Endodermal cell (in vitro differentiated cells): ENCODE data around the gene BNC2. TPM values are rescaled to one million over a fixed set of nuclear protein-coding genes. Genes with fewer than 3 reads are reported as not detected.
A peak's percentile ranks its signal among the peaks of the same experiment; 100 is the strongest.
"Not testable (repeated sequence)": the region's sequence is repeated elsewhere in the genome, so short reads cannot be mapped to it uniquely, and the experiment has no call there.

Experiments
- DNase-seq: peaks from one replicate; pipeline ENCODE4 v3.0.0-alpha.2; 2017
- H3K27ac ChIP-seq: 2 replicates; pipeline ENCODE4 v1.5.1; 2013; ENCODE audit warnings: mild to moderate bottlenecking, low read depth, low read length, moderate library complexity
- H3K27me3 ChIP-seq: 2 replicates; pipeline ENCODE4 v1.6.1; 2013; ENCODE audit warnings: mild to moderate bottlenecking, low read length, moderate library complexity; ENCODE audit not compliant: insufficient read depth, control insufficient read depth, poor library complexity, severe bottlenecking
- H3K36me3 ChIP-seq: 2 replicates; pipeline ENCODE4 v1.7.0; 2013; ENCODE audit warnings: mild to moderate bottlenecking, low read length, moderate library complexity; ENCODE audit not compliant: control insufficient read depth, insufficient read depth
- H3K4me1 ChIP-seq: one replicate; pipeline ENCODE4 v1.7.0; 2013; ENCODE audit warnings: low read length; ENCODE audit not compliant: control insufficient read depth, insufficient read depth
- H3K4me3 ChIP-seq: 2 replicates; pipeline ENCODE4 v1.5.1; 2013; ENCODE audit warnings: mild to moderate bottlenecking, low read length, moderate library complexity
- H3K9ac ChIP-seq: 2 replicates; pipeline ENCODE4 v1.6.1; 2013; ENCODE audit warnings: mild to moderate bottlenecking, low read length, moderate library complexity; ENCODE audit not compliant: poor library complexity, severe bottlenecking; ENCODE audit errors: extremely low read depth
- H3K9me3 ChIP-seq: 2 replicates; pipeline ENCODE4 v1.6.1; 2013; ENCODE audit warnings: mild to moderate bottlenecking, low read length, moderate library complexity; ENCODE audit not compliant: control insufficient read depth
- H3K27ac Mint-ChIP-seq: 2 replicates; pipeline ENCODE4 v1.8.0; 2020; ENCODE audit warnings: mixed read lengths
- H3K27me3 Mint-ChIP-seq: 2 replicates; pipeline ENCODE4 v1.8.0; 2021; ENCODE audit warnings: mild to moderate bottlenecking, mixed read lengths; ENCODE audit not compliant: insufficient read depth
- H3K36me3 Mint-ChIP-seq: 2 replicates; pipeline ENCODE4 v1.8.0; 2020; ENCODE audit warnings: low read depth, mixed read lengths
- H3K4me1 Mint-ChIP-seq: 2 replicates; pipeline ENCODE4 v1.8.0; 2020; ENCODE audit warnings: mixed read lengths
- H3K4me3 Mint-ChIP-seq: 2 replicates; pipeline ENCODE4 v1.8.0; 2020; ENCODE audit warnings: mild to moderate bottlenecking, moderate library complexity, mixed read lengths
- H3K9me3 Mint-ChIP-seq: 2 replicates; pipeline ENCODE4 v1.8.0; 2020; ENCODE audit warnings: mild to moderate bottlenecking, mixed read lengths
- WGBS, 2 experiments: methylation state at CpG; one replicate each; pipeline versions ENCODE4 v1.1.5 to v1.1.7; 2013; ENCODE audit warnings: missing lambda C conversion rate in 2 of 2, mixed read lengths in 1 of 2; ENCODE audit not compliant: insufficient coverage in 1 of 2, insufficient read length in 1 of 2; 5-methylcytosine and 5-hydroxymethylcytosine counted together
- total RNA-seq, 2 donors: library from RNA; stranded (reverse); fragmentation: NEBNext Ultra II Directional in 1 of 2; extraction: Animal tissue kit (Norgen Biotek cat#: 25700) in 1 of 2; gene quantifications; 2 replicates in 1 of 2; 3 replicates in 1 of 2; pipeline ENCODE4 v1.2.1, GENCODE V29; 2021
- TF ChIP-seq, protein P1 (sequence below): fragments of 200-600 bp; sonication (generic); conservative IDR thresholded peaks from 2 replicates; pipeline ENCODE4 v1.5.0; 2021; ENCODE audit warnings: antibody characterized with exemption, mild to moderate bottlenecking

BNC2 gene
- total RNA-seq, 2 donors from 2014 or later: 3.0 to 10.5 TPM

DNA sequence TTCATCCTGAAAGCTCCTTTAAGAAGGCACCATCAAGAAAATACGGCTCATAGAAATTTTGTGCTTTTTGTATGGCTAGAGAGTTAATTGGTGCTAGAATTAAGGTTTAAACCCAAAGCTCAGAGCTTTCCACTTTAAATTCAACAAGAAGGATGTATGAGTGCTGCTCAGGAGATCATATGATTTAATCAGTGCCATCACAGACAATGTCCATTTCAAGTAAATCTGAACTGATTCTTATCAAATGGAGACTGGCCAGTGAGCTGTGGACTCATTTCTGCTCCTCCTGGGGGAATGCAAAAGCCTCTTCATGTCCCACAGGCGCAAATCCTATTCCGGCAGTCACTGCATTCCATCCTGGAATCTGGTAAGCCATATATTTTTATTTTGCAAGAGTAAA, 327.2 kb downstream of the BNC2 start:
- Histone ChIP-seq H3K36me3 (no peaks in the 10 kb centered on the region), H3K9me3 (no peaks in the 10 kb centered on the region), H3K9ac (no peak overlapping the region), H3K4me3 (no peak overlapping the region), H3K27ac (no peak overlapping the region), H3K4me1 (no peaks in the 10 kb centered on the region), H3K27me3 (no peaks in the 10 kb centered on the region)
- no peaks in the 10 kb centered on the region for H3K27me3 Mint-ChIP-seq
- H3K27ac Mint-ChIP-seq: no peak overlapping the region
- 94 to 100% methylated on average over 3 of the region's 3 CpGs for WGBS, 2 experiments
- TF ChIP-seq, protein P1, sequence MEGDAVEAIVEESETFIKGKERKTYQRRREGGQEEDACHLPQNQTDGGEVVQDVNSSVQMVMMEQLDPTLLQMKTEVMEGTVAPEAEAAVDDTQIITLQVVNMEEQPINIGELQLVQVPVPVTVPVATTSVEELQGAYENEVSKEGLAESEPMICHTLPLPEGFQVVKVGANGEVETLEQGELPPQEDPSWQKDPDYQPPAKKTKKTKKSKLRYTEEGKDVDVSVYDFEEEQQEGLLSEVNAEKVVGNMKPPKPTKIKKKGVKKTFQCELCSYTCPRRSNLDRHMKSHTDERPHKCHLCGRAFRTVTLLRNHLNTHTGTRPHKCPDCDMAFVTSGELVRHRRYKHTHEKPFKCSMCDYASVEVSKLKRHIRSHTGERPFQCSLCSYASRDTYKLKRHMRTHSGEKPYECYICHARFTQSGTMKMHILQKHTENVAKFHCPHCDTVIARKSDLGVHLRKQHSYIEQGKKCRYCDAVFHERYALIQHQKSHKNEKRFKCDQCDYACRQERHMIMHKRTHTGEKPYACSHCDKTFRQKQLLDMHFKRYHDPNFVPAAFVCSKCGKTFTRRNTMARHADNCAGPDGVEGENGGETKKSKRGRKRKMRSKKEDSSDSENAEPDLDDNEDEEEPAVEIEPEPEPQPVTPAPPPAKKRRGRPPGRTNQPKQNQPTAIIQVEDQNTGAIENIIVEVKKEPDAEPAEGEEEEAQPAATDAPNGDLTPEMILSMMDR: no peak
- H3K9me3 Mint-ChIP-seq: no peaks in the 10 kb centered on the region
- H3K4me1 Mint-ChIP-seq: peaks cover 26% of the 10 kb centered on the region
- H3K36me3 Mint-ChIP-seq: no peaks in the 10 kb centered on the region
- H3K4me3 Mint-ChIP-seq: no peak overlapping the region
- DNase-seq: no peak

DNA sequence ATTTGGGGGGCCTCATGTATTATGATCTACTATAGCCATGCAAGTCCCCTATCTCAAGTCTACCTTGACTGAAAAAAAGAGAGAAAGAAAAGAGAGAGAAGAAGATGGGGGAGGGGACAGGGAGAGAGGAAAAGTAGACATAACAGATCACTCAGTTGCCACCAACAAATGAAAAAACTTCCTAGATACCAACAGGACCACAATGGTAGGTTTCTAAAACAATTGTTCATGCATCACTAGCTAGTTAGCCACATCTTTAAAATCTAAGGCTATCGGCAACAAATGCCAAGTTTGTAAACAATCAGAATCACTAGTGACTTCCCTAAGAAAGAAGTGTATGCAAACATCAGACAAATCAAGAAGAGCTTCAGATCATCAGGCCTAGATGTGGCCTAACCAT, 328.2 kb downstream of the BNC2 start:
- H3K36me3 ChIP-seq: no peaks in the 10 kb centered on the region
- WGBS, 2 experiments: 92 to 100% methylated on average over 1 of the region's 1 CpG
- DNase-seq: no peak
- H3K27ac Mint-ChIP-seq: no peak overlapping the region
- H3K9me3 ChIP-seq: no peaks in the 10 kb centered on the region
- no peaks in the 10 kb centered on the region for H3K4me1 ChIP-seq
- TF ChIP-seq, protein P1: no peak
- H3K9me3 Mint-ChIP-seq: no peaks in the 10 kb centered on the region
- no peak overlapping the region for H3K4me3 ChIP-seq
- no peaks in the 10 kb centered on the region for H3K36me3 Mint-ChIP-seq
- H3K27ac ChIP-seq: no peak overlapping the region
- no peak overlapping the region for H3K4me3 Mint-ChIP-seq
- peaks cover 26% of the 10 kb centered on the region for H3K4me1 Mint-ChIP-seq
- no peak overlapping the region for H3K9ac ChIP-seq
- H3K27me3 ChIP-seq: no peaks in the 10 kb centered on the region
- H3K27me3 Mint-ChIP-seq: no peaks in the 10 kb centered on the region

DNA sequence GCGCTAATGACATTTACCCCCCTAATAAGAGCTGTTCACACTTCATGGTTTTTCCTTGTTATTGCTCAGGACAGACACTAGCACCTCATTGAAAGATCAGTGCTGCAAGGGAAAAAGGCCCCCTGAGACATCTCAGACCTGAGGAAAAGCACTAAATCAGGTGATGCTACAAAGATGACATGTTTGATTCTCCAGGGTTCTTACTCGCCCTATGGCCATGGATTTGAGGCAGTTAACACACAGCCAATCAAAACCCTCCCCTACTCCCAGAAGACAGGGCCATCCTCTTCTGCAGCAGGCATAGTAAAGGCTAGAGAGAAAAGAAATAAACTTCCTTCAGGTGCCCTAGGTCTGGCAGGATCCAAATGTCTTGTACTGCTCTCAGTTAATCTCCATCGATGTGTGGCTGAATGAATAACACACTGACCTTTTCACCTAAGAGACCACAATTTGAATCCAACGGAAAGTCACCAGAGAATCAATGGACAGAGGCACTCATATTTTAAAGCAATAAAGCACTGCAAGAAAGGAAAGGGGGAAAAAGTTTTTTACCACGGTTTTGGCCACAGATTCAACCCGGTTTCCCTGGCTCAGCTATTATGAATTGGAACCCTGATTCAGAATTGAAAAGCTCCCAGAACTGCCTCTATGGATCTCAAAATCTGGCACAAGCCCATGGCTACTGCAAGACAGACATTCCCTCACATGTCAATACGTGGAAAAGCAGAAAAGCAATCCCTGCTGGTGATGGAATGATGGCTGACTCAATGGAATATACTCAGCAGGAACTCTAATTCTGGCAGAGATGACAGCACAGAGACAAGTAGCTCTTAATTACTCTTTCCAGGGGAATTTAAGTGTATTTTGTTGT, 329.5 kb downstream of the BNC2 start:
- Histone ChIP-seq H3K27me3 (no peaks in the 10 kb centered on the region), H3K4me1 (no peaks in the 10 kb centered on the region), H3K9me3 (no peaks in the 10 kb centered on the region), H3K36me3 (no peaks in the 10 kb centered on the region), H3K27ac (peak overlapping the region; percentile 12), H3K4me3 (no peak overlapping the region), H3K9ac (no peak overlapping the region)
- H3K36me3 Mint-ChIP-seq: no peaks in the 10 kb centered on the region
- H3K4me3 Mint-ChIP-seq: no peak overlapping the region
- peak; percentile 69 for DNase-seq
- H3K9me3 Mint-ChIP-seq: no peaks in the 10 kb centered on the region
- H3K27me3 Mint-ChIP-seq: no peaks in the 10 kb centered on the region
- H3K27ac Mint-ChIP-seq: no peak overlapping the region
- H3K4me1 Mint-ChIP-seq: peaks cover 23% of the 10 kb centered on the region
- 71 to 77% methylated on average over 4 to 7 of the region's 7 CpGs for WGBS, 2 experiments
- TF ChIP-seq, protein P1: no peak

DNA sequence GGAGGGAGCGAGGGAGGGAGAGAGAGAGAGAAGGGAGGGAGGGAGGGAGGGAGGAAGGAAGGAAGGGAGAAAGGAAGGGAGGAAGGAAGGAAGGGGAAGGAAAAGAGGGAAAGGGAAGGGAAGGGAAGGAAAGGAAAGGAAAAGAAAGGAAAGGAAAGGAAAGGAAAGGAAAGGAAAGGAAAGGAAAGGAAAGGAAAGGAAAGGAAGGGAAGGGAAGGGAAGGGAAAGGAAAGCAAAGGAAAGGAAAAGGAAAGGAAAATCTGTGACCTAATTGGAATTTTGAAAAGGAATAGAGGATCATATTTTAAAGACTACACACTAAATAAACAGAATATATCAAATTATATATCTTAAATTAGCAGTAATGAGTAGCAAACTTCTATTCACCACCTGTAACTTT, 330.8 kb downstream of the BNC2 start:
- not testable (repeated sequence) for DNase-seq, H3K27me3 ChIP-seq, H3K27me3 Mint-ChIP-seq, H3K9ac ChIP-seq, H3K27ac Mint-ChIP-seq, H3K36me3 Mint-ChIP-seq, H3K36me3 ChIP-seq, H3K27ac ChIP-seq, H3K9me3 ChIP-seq, H3K4me1 ChIP-seq, H3K9me3 Mint-ChIP-seq, H3K4me3 Mint-ChIP-seq, H3K4me3 ChIP-seq
- H3K4me1 Mint-ChIP-seq: peaks cover 23% of the 10 kb centered on the region
- 100% methylated on average over 1 of the region's 1 CpG; no CpG with 5 or more reads in 1 of the 2 experiments for WGBS, 2 experiments
